Adrenal gland (tissue), 12 donors: ENCODE measurements around the gene PIGT. TPM values are rescaled to one million over a fixed set of nuclear protein-coding genes. Genes with fewer than 3 reads are reported as not detected.

Experiments
- DNase-seq, 7 donors: peaks; one replicate each; pipeline ENCODE4 v3.0.0-alpha.2; 2019 to 2020
- H3K27ac ChIP-seq, 5 donors: fragments of 200-600 bp; sonication (generic) in 4 of 5; 1 replicate in 3 of 5; 2 replicates in 2 of 5; pipeline versions ENCODE4 v1.5.1 to v1.8.0; 2016 to 2020; ENCODE audit warnings: mild to moderate bottlenecking in 1 of 5
- H3K27me3 ChIP-seq: fragments of 200-600 bp; 2 replicates; pipeline ENCODE4 v1.8.0; 2021
- H3K36me3 ChIP-seq, 2 donors: fragments of 200-600 bp; replicated peaks in 1 of 2; 1 replicate in 1 of 2; 2 replicates in 1 of 2; pipeline versions ENCODE4 v1.5.1 to v1.8.0; 2018 to 2022
- H3K4me1 ChIP-seq, 2 donors: fragments of 200-600 bp; replicated peaks in 1 of 2; 1 replicate in 1 of 2; 2 replicates in 1 of 2; pipeline versions ENCODE4 v1.5.1 to v1.8.0; 2018 to 2021
- H3K4me3 ChIP-seq, 4 donors: fragments of 200-600 bp; sonication (generic) in 3 of 4; one replicate each; pipeline ENCODE4 v1.5.1; 2016 to 2018
- H3K9me3 ChIP-seq, 3 donors: fragments of 200-600 bp; sonication (generic) in 1 of 3; replicated peaks in 1 of 3; 1 replicate in 2 of 3; 2 replicates in 1 of 3; pipeline versions ENCODE4 v1.5.1 to v1.8.0; 2016 to 2021
- CTCF ChIP-seq, 6 experiments: fragments of 450-650 bp in 4 of 6; fragments of 200-600 bp in 2 of 6; sonication (generic) in 1 of 6; IDR thresholded peaks; 1 replicate in 5 of 6; 2 replicates in 1 of 6; pipeline versions ENCODE4 v1.5.1 to v1.8.0; 2016 to 2021; ENCODE audit warnings: antibody characterized with exemption in 6 of 6, mild to moderate bottlenecking in 2 of 6, moderate library complexity in 1 of 6
- POLR2A ChIP-seq, 2 donors: fragments of 450-650 bp; IDR thresholded peaks; one replicate each; pipeline ENCODE4 v1.6.1; 2017; ENCODE audit warnings: antibody characterized with exemption in 2 of 2, mild to moderate bottlenecking in 2 of 2, moderate library complexity in 1 of 2
- WGBS, 4 donors: extraction: QIAGEN DNeasy Blood & Tissue Kit in 2 of 4; methylation state at CpG; one replicate each; pipeline versions ENCODE4 v1.1.5 to v1.1.7; 2013 to 2017; 5-methylcytosine and 5-hydroxymethylcytosine counted together
- intact Hi-C, 2 donors: fragments of 100-400 bp; cut with DNase I; formaldehyde crosslinking; loops; one replicate each; pipeline versions ENCODE4 v1.14.1 to v1.15.0; 2022 to 2023
- polyA plus RNA-seq, 3 donors: library from polyadenylated mRNA; stranded (reverse); fragments of 200-250 nt in 2 of 3; fragments of 350-450 nt in 1 of 3; fragmentation: Illumina TruSeq in 1 of 3; extraction: RNeasy Lipid Tissue Mini Kit (QIAGEN cat#74804) in 1 of 3; gene quantifications; one replicate each; pipeline ENCODE4 v1.2.3, GENCODE V29; 2013 to 2014
- total RNA-seq, 9 donors: library from RNA; depleted of rRNA in 4 of 9; stranded (reverse); fragments of >200 nt in 4 of 9; fragments of 120-200 nt in 1 of 9; fragmentation: NEBNext Ultra II Directional in 1 of 9; extraction: Animal tissue kit (Norgen Biotek cat#: 25700) in 1 of 9; gene quantifications; one replicate each; pipeline versions ENCODE4 v1.1.0 to v1.2.4, GENCODE V29; 2013 to 2023
- donor health status: healthy with polysubstance abuse.
- donor health status: Bipolar disorder and iron deficiency.
- donor health status: DM: yes; HTN: yes; CAD: no.
- donor health status: DM: no; HTN: no; CAD: no.
- donor health status: DM: no; HTN: no; CAD: no.
- donor health status: DM: yes; HTN: yes; CAD: no.

Gene PIGT
- total and polyA plus RNA-seq, 12 donors: 45.2 to 202 (median 109) TPM

GRCh38 chr20:45407783-45408645 is 7.9 kb upstream of the PIGT start, which contains the start of gene DBNDD2:
Gene DBNDD2 (plus strand): TSS chr20:45408289. CDS start chr20:45408468, 179 bp downstream.
- TF ChIP-seq POLR2A (IDR thresholded peaks at IDR 0.05): no peak
- no peak for TF ChIP-seq CTCF (IDR thresholded peaks at IDR 0.05)
- H3K4me1 ChIP-seq: peaks cover 6 to 29% of the 10 kb centered on the region in 2 donors
- H3K36me3 ChIP-seq: peaks cover 0 to 12% of the 10 kb centered on the region in 2 donors
- WGBS, 4 donors: 89 to 92% (median 91%) methylated on average over 17 to 21 of the region's 21 CpGs
- H3K9me3 ChIP-seq: no peaks in the 10 kb centered on the region
- intact Hi-C loops: no loop called here
- no peak for DNase-seq
- H3K4me3 ChIP-seq: peak within 1 kb of the TSS; percentile 46 to 83 (median 56)
- no peaks in the 10 kb centered on the region for H3K27me3 ChIP-seq
- H3K27ac ChIP-seq: peak within 1 kb of the TSS in 4 of 5 donors; percentile 45 to 90 (median 74)

- H3K4me3 ChIP-seq: no peak overlapping the region
- DNase-seq: no peak
- intact Hi-C loops: no loop called here
- peaks cover 6 to 29% of the 10 kb centered on the region in 2 donors for H3K4me1 ChIP-seq
- TF ChIP-seq CTCF (IDR thresholded peaks at IDR 0.05): no peak
- no peak for TF ChIP-seq POLR2A (IDR thresholded peaks at IDR 0.05)
- H3K27me3 ChIP-seq: no peaks in the 10 kb centered on the region
- no peak overlapping the region for H3K27ac ChIP-seq
- WGBS, 4 donors: 74 to 81% (median 78%) methylated on average over 6 to 7 of the region's 7 CpGs
- no peaks in the 10 kb centered on the region for H3K9me3 ChIP-seq
- H3K36me3 ChIP-seq: peaks cover 0 to 12% of the 10 kb centered on the region in 2 donors
Observed at GRCh38 chr20:45408646-45409213, 7.2 kb upstream of the PIGT start.

- H3K4me3 ChIP-seq: no peak overlapping the region
- H3K4me1 ChIP-seq: peaks cover 6 to 29% of the 10 kb centered on the region in 2 donors
- 94 to 98% (median 97%) methylated on average over 7 of the region's 7 CpGs for WGBS, 4 donors
- intact Hi-C loops: no loop called here
- peaks cover 0 to 12% of the 10 kb centered on the region in 2 donors for H3K36me3 ChIP-seq
- no peak overlapping the region for H3K27ac ChIP-seq
- no peak for DNase-seq
- TF ChIP-seq CTCF (IDR thresholded peaks at IDR 0.05): no peak
- no peak for TF ChIP-seq POLR2A (IDR thresholded peaks at IDR 0.05)
- no peaks in the 10 kb centered on the region for H3K27me3 ChIP-seq
- no peaks in the 10 kb centered on the region for H3K9me3 ChIP-seq
Observed at GRCh38 chr20:45409521-45410272, 6.2 kb upstream of the PIGT start.

- DNase-seq: peak in 1 of 7 donors; percentile 47
- peaks cover under 1 to 29% of the 10 kb centered on the region in 2 donors for H3K4me1 ChIP-seq
- peak overlapping the region in 4 of 5 donors; percentile 33 to 59 (median 36) for H3K27ac ChIP-seq
- intact Hi-C loops: no loop called here
- peaks cover 0 to 12% of the 10 kb centered on the region in 2 donors for H3K36me3 ChIP-seq
- TF ChIP-seq CTCF (IDR thresholded peaks at IDR 0.05) (no peak), POLR2A (IDR thresholded peaks at IDR 0.05) (no peak)
- no peaks in the 10 kb centered on the region for H3K9me3 ChIP-seq
- H3K27me3 ChIP-seq: no peaks in the 10 kb centered on the region
- no peak overlapping the region for H3K4me3 ChIP-seq
- WGBS, 4 donors: 33 to 54% (median 40%) methylated on average over 8 of the region's 8 CpGs
Observed at GRCh38 chr20:45410887-45411286, 5.1 kb upstream of the PIGT start.
